Cardiac muscle cell (in vitro differentiated cells and primary cell): ENCODE data around the gene SH3BP1. TPM values are rescaled to one million over a fixed set of nuclear protein-coding genes. Genes with fewer than 3 reads are reported as not detected.

ENCODE experiments used
- DNase-seq, 2 donors: peaks; one replicate each; pipeline versions ENCODE4 v3.0.0 to v3.0.0-alpha.2; 2010 to 2017; ENCODE audit warnings: low read depth in 1 of 2, low spot score in 1 of 2
- H3K27ac ChIP-seq: fragments of 200-600 bp; sonication (generic); 2 replicates; pipeline ENCODE4 v1.5.1; 2016
- H3K27me3 ChIP-seq: fragments of 200-600 bp; sonication (generic); 2 replicates; pipeline ENCODE4 v1.6.0; 2016; ENCODE audit warnings: control low read depth
- H3K36me3 ChIP-seq: fragments of 200-600 bp; sonication (generic); 2 replicates; pipeline ENCODE4 v1.5.1; 2016; ENCODE audit warnings: control low read depth
- H3K4me1 ChIP-seq: fragments of 200-600 bp; sonication (generic); 2 replicates; pipeline ENCODE4 v1.8.1; 2017; ENCODE audit warnings: low read depth, mild to moderate bottlenecking, mixed run types
- H3K4me3 ChIP-seq: fragments of 200-600 bp; sonication (generic); 2 replicates; pipeline ENCODE4 v1.5.1; 2016; ENCODE audit warnings: mild to moderate bottlenecking
- H3K9me3 ChIP-seq: fragments of 200-600 bp; sonication (generic); 2 replicates; pipeline ENCODE4 v1.5.1; 2017; ENCODE audit warnings: low read depth, mild to moderate bottlenecking, control low read depth
- CTCF ChIP-seq: IDR thresholded peaks from 2 replicates; pipeline ENCODE4 v1.5.1; 2012; ENCODE audit warnings: low read depth, mild to moderate bottlenecking, low read length
- polyA plus RNA-seq: library from polyadenylated mRNA; unstranded; fragments of >200 nt; fragmentation: Nextera tagmentation; extraction: Ambion mirVana; gene quantifications from 2 replicates; pipeline ENCODE4 v1.2.1, GENCODE V29; 2016
- total RNA-seq: library from RNA; depleted of rRNA; stranded (reverse); fragments of >200 nt; gene quantifications from 2 replicates; pipeline ENCODE4 v1.2.3, GENCODE V29; 2016

SH3BP1 gene
- total and polyA plus RNA-seq, 2 experiments from 2014 or later: 15.0 to 51.9 TPM

GRCh38 chr22:37611207-37611606 lies 28.3 kb upstream of the SH3BP1 start:
- Histone ChIP-seq H3K4me1 (peaks cover 10% of the 10 kb centered on the region), H3K4me3 (no peak overlapping the region), H3K27ac (no peak overlapping the region), H3K27me3 (no peaks in the 10 kb centered on the region), H3K36me3 (no peaks in the 10 kb centered on the region), H3K9me3 (no peaks in the 10 kb centered on the region)
- TF ChIP-seq CTCF: no peak
- peak in 1 of 2 donors; percentile 34 for DNase-seq

DNA sequence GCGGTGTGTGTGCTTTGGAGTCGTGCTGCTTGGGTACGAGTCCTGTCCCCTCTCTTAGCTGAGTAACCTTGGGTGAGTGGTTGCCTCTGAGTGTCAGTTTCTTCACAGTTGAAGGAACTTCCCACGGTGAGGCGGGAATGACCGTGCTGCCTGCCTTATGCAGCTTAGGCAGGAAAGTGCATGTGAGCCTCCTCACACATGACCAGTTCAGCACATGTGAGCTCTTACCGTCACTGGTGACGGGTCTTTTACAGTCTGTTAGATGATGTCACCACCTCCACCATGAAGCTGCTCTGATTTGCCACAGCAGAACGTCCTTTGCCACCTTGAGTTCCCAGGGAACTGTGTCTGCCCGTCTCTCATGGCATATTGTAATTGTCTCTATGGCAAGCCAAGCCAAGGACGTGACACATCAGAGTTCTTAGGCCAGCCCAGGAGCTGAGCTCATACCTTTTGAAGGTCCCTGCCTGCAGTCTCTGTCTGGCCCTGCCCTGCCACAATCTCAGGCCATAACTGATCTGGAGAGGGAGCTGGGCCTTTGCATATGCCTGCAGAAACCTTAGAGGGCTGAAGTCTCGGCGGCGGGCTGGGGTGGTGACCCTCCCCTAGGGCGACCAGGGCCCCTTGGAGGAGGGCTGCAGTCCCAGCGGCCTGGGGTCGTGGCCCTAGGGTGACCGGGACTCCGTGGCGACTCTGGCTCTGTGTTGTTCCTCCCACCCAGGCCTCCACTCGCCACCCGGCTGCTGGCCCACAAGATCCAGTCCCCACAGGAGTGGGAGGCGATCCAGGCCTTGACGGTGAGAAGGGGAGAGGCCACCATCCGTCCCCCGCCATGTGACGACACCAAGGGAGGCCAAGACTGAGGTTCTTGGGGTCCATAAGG lies 23.0 kb upstream of the SH3BP1 start:
- Histone ChIP-seq H3K9me3 (no peaks in the 10 kb centered on the region), H3K4me1 (no peaks in the 10 kb centered on the region), H3K27me3 (no peaks in the 10 kb centered on the region), H3K27ac (no peak overlapping the region), H3K36me3 (peaks cover 6% of the 10 kb centered on the region), H3K4me3 (no peak overlapping the region)
- DNase-seq: no peak
- TF ChIP-seq CTCF: no peak

DNA sequence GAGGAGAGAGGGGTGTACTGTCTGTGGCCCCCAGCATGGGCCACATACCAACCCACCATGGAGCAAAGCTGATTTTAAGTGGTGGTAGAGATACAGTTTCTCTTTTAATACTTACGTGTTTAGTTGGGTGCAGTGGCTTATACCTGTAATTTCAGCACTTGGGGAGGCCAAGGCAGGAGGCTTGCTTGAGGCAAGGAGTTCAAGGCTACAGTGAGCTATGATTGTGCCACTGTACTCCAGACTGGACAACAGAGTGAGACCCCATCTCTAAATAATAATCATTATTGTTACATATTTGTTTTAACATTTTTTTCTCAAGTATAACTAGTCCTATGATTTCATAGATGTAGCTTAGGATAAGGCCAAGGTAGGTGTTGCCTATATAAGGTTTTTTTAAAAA lies 22.0 kb upstream of the SH3BP1 start:
- Histone ChIP-seq H3K27me3 (no peaks in the 10 kb centered on the region), H3K4me3 (no peak overlapping the region), H3K4me1 (no peaks in the 10 kb centered on the region), H3K9me3 (no peaks in the 10 kb centered on the region), H3K27ac (no peak overlapping the region), H3K36me3 (peaks cover 6% of the 10 kb centered on the region)
- DNase-seq: no peak
- no peak for TF ChIP-seq CTCF

GRCh38 chr22:37618072-37618656 lies 21.3 kb upstream of the SH3BP1 start:
- H3K9me3 ChIP-seq: no peaks in the 10 kb centered on the region
- H3K27me3 ChIP-seq: no peaks in the 10 kb centered on the region
- H3K27ac ChIP-seq: no peak overlapping the region
- H3K4me1 ChIP-seq: no peaks in the 10 kb centered on the region
- no peak for DNase-seq
- H3K4me3 ChIP-seq: no peak overlapping the region
- H3K36me3 ChIP-seq: peaks cover 6% of the 10 kb centered on the region
- TF ChIP-seq CTCF: no peak

DNA sequence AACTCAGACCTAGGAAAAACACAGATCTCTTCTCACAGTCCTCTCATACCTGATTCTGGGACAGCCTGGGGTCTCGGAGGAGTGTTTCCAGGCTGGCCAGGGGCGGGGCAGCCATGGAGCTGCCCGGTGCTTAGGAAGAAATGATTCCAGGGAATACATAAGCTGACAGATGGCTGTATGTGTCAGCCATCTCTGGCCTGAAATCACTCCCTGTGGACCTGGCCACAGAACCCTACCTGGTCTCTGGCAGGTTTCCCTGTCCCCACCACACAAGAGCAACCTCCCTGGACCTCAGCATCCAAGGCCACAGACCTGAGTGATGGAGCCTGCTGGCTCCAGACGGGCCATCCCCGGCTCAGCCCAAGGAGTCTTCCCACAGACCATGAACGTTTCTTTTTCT lies 20.8 kb upstream of the SH3BP1 start:
- no peak for DNase-seq
- no peak for TF ChIP-seq CTCF
- no peak overlapping the region for H3K27ac ChIP-seq
- H3K4me1 ChIP-seq: peaks cover under 1% of the 10 kb centered on the region
- no peaks in the 10 kb centered on the region for H3K9me3 ChIP-seq
- peaks cover 6% of the 10 kb centered on the region for H3K36me3 ChIP-seq
- H3K27me3 ChIP-seq: no peaks in the 10 kb centered on the region
- no peak overlapping the region for H3K4me3 ChIP-seq
